Activated naive CD8-positive, alpha-beta T cell (primary cell): ENCODE results near the gene C1QTNF12.

Experiments used
- H3K27ac Mint-ChIP-seq: one replicate; pipeline ENCODE4 v1.8.0; 2021; ENCODE audit warnings: mixed read lengths
- H3K27me3 Mint-ChIP-seq: one replicate; pipeline ENCODE4 v1.8.0; 2021; ENCODE audit warnings: mixed read lengths
- H3K36me3 Mint-ChIP-seq: one replicate; pipeline ENCODE4 v1.8.0; 2021; ENCODE audit warnings: mixed read lengths
- H3K4me1 Mint-ChIP-seq: one replicate; pipeline ENCODE4 v1.8.0; 2021; ENCODE audit warnings: low read depth, mixed read lengths
- H3K4me3 Mint-ChIP-seq: one replicate; pipeline ENCODE4 v1.8.0; 2021; ENCODE audit warnings: mild to moderate bottlenecking, mixed read lengths
- H3K9me3 Mint-ChIP-seq: one replicate; pipeline ENCODE4 v1.8.0; 2021; ENCODE audit warnings: low read depth, mixed read lengths

The C1QTNF12 gene

DNA sequence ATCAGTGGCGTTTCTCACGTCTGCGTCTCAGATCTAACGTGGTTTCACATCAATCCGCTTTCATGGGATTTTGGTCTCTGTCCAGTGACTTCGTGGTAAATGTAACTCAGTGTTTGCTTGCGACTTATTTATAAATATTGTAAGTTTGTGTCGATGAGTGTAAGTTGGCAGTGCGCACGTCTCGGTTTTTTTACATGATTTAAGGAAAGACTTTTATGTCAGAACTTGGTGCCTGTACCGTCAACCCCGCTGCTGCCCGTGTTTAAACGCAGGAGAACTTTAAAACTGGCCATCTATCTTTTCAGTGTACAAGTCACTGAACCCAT is 13.0 kb downstream of the C1QTNF12 start:
- Mint-ChIP-seq H3K4me1 (peaks cover 30% of the 10 kb centered on the region), H3K36me3 (peaks cover 6% of the 10 kb centered on the region), H3K27ac (peak overlapping the region; percentile 95), H3K27me3 (no peaks in the 10 kb centered on the region), H3K9me3 (no peaks in the 10 kb centered on the region), H3K4me3 (peak overlapping the region; percentile 90)

DNA sequence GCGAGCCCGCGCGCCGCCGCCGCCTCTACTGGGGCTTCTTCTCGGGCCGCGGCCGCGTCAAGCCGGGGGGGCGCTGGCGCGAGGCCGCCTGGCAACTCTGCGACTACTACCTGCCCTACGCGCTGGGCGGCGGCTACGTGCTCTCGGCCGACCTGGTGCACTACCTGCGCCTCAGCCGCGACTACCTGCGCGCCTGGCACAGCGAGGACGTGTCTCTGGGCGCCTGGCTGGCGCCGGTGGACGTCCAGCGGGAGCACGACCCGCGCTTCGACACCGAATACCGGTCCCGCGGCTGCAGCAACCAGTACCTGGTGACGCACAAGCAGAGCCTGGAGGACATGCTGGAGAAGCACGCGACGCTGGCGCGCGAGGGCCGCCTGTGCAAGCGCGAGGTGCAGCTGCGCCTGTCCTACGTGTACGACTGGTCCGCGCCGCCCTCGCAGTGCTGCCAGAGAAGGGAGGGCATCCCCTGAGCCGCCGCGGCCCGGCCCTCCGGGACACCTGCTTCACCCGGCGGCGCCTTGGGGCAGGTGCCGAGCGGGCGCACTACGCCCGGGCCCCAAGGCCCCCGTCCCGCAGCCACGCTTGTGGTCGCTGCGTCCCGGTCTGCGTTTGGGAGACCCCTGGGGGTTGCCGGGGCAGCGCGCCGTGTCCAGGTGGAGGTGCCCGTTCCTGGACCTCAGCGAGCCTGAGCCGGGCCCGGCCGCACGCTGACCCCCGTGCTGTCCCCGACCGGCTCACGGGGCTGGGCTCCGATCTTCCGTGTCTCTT is 13.5 kb downstream of the C1QTNF12 start:
- no peaks in the 10 kb centered on the region for H3K9me3 Mint-ChIP-seq
- H3K36me3 Mint-ChIP-seq, result peaks cover 6% of the 10 kb centered on the region
- H3K27me3 Mint-ChIP-seq, result no peaks in the 10 kb centered on the region
- H3K27ac Mint-ChIP-seq, result peak overlapping the region; percentile 95
- peaks cover 30% of the 10 kb centered on the region for H3K4me1 Mint-ChIP-seq
- H3K4me3 Mint-ChIP-seq, result peak overlapping the region; percentile 90

DNA sequence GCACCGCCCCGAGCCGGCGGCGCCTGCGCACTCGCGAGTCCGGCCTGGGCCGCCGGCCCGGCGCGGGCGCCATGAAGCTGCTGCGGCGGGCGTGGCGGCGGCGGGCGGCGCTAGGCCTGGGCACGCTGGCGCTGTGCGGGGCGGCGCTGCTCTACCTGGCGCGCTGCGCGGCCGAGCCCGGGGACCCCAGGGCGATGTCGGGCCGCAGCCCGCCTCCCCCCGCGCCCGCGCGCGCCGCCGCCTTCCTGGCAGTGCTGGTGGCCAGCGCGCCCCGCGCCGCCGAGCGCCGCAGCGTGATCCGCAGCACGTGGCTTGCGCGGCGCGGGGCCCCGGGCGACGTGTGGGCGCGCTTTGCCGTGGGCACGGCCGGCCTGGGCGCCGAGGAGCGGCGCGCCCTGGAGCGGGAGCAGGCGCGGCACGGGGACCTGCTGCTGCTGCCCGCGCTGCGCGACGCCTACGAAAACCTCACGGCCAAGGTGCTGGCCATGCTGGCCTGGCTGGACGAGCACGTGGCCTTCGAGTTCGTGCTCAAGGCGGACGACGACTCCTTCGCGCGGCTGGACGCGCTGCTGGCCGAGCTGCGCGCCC is 14.2 kb downstream of the C1QTNF12 start, which contains the start of gene B3GALT6:
Gene B3GALT6, plus strand, starts transcription at position 30 of the 588 bp plus-strand sequence. Its CDS starts 42 bp downstream, at position 72.
- H3K27ac Mint-ChIP-seq, result peak within 1 kb of the TSS; percentile 89
- H3K9me3 Mint-ChIP-seq, result no peaks in the 10 kb centered on the region

DNA sequence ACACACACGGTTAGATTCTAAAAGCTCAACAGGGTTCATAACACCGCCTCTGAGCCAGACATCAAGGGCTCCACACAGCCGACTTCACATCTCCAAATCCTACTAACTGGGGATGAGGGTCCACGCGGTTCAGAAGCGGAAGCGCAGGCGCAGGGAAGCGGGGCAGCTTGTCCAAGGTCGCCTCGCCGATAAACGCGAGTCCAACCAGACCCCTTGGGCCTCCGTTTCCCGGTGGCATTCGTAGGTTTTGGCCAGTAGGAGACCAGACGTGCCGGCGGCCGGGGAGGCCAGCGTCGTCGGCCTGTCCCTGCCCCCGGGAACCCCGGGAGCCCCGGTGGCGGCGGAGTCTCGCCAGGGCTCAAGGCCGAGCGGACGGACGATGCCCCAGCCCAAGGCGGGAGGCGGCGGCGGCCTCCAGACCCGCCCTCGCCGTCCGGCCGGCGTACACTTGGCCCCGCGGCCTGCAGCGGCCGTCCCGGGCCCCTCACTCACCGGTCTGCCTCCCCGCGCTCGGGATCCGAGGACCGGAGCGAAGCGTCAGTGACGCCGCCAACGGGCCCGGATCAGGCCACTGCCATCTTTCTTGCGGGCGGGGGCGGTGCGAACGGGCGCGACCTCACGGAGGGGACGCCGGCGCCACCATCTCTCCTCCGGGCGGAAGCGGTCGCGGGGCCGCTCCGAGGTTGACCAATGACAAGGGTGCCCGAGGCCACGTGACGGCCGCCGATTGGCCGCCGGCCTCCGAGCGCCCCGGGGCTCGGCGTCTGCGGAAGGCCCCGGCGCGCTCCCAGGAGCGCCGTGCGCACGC is 14.9 kb downstream of the C1QTNF12 start, which contains the start of gene SDF4:
Gene SDF4, minus strand, starts transcription at position 602 of the 808 bp plus-strand sequence. CDS start 3,229 bp downstream, outside the sequence.
- Mint-ChIP-seq H3K27ac (peak within 1 kb of the TSS; percentile 89), H3K4me1 (peaks cover 30% of the 10 kb centered on the region), H3K27me3 (no peaks in the 10 kb centered on the region), H3K9me3 (no peaks in the 10 kb centered on the region), H3K36me3 (peaks cover 6% of the 10 kb centered on the region), H3K4me3 (peak within 1 kb of the TSS; percentile 97)

More for the DNA sequence above, 14.2 kb downstream of the C1QTNF12 start, which contains the start of gene B3GALT6:
- peak within 1 kb of the TSS; percentile 97 for H3K4me3 Mint-ChIP-seq
- H3K27me3 Mint-ChIP-seq, result no peaks in the 10 kb centered on the region
- peaks cover 6% of the 10 kb centered on the region for H3K36me3 Mint-ChIP-seq
- peaks cover 30% of the 10 kb centered on the region for H3K4me1 Mint-ChIP-seq

DNA sequence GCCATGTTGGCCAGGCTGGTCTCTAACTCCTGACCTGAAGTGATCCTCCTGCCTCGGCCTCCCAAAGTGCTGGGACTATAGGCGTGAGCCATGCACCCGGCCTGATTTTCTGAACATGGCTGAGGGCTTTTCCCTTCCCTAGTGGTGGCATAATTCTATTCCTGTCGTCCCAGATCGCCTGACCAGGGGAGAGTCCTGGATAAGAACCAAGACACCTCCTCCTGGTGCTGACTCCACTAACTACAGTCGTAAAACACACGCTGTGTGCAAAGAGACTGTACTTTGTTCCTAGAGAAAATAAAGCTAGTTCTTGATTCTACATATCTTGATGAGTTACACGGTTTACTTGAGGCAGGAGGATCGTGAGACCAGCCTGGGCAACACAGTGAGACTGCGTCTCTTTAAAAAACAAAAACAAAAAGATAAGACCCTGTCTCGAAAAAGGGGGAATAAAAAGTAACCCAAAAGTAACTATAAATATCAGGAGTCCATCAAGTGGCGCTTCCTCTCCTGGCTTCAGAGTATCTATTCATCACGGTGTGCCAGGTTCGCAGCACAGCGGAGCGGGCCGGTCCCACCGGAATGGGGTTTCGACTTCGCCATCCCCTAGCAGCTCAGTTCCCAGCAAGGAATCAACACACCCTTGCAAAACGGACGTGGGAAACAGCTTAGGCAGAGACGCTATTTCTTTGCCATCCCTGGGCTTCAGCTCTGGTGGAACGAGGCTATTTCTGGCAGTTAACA is 15.7 kb downstream of the C1QTNF12 start:
- peaks cover 32% of the 10 kb centered on the region for H3K4me1 Mint-ChIP-seq
- H3K4me3 Mint-ChIP-seq, result peak overlapping the region; percentile 97
- no peaks in the 10 kb centered on the region for H3K27me3 Mint-ChIP-seq
- H3K9me3 Mint-ChIP-seq, result no peaks in the 10 kb centered on the region
- peaks cover 6% of the 10 kb centered on the region for H3K36me3 Mint-ChIP-seq
- H3K27ac Mint-ChIP-seq, result peak overlapping the region; percentile 89

DNA sequence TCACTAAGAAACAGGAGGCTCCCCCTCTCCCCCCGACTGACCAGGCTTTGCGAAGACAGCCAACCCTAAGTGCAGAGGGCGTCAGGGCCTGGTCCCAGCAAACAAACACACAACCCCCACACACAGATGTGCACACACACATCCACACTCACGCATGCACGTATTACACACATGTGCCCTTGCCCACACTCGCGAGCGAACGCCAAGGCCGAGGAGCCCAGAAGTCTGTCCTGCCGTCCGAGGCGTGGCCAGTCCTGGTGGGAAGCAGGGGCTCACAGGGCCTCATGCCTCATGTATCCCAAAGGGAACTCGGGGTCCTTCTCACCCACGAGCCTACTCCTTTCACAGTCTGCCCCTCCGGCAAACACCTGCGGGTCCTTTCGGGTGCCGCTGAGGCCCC is 16.8 kb downstream of the C1QTNF12 start:
- peak overlapping the region; percentile 97 for H3K4me3 Mint-ChIP-seq
- no peaks in the 10 kb centered on the region for H3K27me3 Mint-ChIP-seq
- H3K4me1 Mint-ChIP-seq, result peaks cover 35% of the 10 kb centered on the region
- no peaks in the 10 kb centered on the region for H3K9me3 Mint-ChIP-seq
- peak overlapping the region; percentile 66 for H3K27ac Mint-ChIP-seq
- H3K36me3 Mint-ChIP-seq, result peaks cover 6% of the 10 kb centered on the region

DNA sequence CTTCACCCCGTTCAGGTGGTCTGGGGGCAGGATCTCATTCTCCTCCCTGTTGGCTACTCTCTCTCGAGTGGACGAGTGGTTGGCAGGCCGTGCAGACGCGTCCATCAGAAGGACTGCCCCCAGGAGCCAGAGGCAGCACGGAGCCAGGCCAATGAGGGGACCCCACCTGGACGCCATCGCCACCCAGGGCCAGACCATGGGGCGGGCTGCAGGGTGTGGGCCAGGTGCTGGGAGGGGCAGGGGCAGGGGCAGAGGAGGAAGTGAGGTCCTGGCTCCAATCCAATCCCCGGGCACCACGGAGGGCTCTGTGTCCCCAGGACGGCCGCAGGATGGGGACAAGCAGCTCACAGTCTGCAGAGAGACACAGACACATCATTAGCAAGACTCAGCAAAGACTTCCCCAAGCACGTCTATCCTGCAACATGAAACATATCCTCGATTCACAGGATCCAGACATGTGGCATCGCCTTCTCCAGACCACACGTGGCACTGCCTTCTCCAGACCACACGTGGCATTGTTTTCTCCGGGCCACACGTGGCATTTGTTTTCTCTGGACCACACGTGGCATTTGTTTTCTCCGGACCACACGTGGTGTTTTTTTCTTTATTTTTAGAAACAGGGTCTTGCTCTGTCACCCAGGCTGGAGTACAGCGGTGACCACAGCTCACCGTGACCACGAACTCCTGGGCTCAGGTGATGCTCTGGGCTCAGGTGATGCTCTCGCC is 17.8 kb downstream of the C1QTNF12 start:
- Mint-ChIP-seq H3K9me3 (no peaks in the 10 kb centered on the region), H3K27ac (no peak overlapping the region), H3K4me1 (peaks cover 27% of the 10 kb centered on the region), H3K4me3 (no peak overlapping the region), H3K36me3 (peaks cover 6% of the 10 kb centered on the region), H3K27me3 (no peaks in the 10 kb centered on the region)

DNA sequence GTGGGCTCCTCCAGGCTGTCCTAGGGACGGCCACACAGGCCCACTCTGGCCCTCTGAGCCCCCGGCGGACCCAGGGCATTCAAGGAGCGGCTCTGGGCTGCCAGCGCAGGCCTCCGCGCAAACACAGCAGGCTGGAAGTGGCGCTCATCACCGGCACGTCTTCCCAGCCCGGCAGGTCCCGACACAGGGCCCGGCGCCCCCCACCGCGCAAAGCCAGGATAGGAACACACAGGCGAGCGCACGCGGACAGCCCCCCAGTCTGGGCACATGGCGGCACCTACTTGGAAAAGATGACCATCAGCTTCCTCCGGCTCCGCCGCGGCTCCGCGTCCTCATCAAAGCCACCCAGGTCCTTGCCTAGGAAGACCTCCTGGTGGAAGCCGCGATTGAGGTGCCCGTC is 18.3 kb downstream of the C1QTNF12 start:
- H3K36me3 Mint-ChIP-seq, result peaks cover 2% of the 10 kb centered on the region
- no peaks in the 10 kb centered on the region for H3K27me3 Mint-ChIP-seq
- no peak overlapping the region for H3K27ac Mint-ChIP-seq
- H3K4me3 Mint-ChIP-seq, result no peak overlapping the region
- peaks cover 23% of the 10 kb centered on the region for H3K4me1 Mint-ChIP-seq
- no peaks in the 10 kb centered on the region for H3K9me3 Mint-ChIP-seq

DNA sequence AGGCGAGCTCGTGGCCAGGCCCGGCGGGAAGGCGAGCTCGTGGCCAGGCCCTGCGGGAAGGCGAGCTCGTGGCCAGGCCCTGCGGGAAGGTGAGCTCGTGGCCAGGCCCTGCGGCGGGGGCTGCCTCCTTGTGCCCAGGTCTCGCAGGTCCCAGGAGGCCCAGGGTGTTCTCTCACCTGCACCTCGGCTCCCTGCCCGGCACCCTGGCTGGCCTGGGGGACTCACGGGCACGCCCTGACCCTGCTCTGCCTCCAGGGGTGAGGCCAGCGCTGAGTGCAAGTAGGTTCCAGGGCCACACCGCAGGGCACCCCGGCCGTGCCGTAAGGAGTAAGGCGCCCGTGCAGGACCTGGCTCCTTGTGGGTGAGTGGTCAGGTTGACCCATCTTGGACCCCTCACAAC is 19.1 kb downstream of the C1QTNF12 start:
- H3K27me3 Mint-ChIP-seq, result no peaks in the 10 kb centered on the region
- peaks cover 6% of the 10 kb centered on the region for H3K36me3 Mint-ChIP-seq
- H3K4me1 Mint-ChIP-seq, result peaks cover 23% of the 10 kb centered on the region
- no peaks in the 10 kb centered on the region for H3K9me3 Mint-ChIP-seq
- H3K27ac Mint-ChIP-seq, result no peak overlapping the region
- H3K4me3 Mint-ChIP-seq, result no peak overlapping the region

DNA sequence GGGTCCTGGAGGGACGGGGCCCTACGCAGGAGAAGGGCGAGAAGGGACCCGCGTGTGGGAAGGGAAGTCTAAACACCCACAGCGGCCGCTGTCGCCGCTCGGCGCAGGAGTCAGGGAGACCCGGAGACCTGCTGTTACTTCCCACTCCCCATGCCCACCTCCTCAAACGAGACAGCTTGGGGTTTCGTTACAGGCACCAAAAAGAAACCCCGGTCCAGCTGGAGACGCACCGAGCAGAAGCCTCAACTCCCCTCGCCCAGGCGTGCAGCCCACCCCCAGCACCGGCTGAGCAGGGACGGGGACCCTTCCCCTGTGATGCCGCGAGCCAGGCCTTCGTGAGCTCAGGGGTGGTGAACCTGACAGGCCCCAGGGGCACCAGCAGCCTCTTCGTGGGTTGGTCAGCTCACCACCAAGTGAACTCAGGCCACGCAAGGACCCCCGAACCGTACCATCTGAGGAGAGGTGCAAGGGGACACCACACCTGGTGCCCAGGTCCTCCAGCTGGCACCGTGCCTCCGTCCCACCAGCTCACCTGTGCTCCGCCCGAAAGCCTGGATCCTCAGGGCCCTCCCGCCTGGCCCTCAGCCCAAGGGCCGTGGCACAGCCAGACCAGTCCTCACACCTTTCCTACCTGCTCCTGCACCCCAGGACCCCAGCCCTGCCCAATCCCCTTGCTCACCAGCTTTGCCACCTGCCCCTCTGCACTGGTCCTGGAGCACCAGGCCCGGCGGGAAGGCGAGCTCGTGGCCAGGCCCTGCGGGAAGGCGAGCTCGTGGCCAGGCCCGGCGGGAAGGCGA is 19.8 kb downstream of the C1QTNF12 start:
- peaks cover 6% of the 10 kb centered on the region for H3K36me3 Mint-ChIP-seq
- no peaks in the 10 kb centered on the region for H3K9me3 Mint-ChIP-seq
- H3K4me1 Mint-ChIP-seq, result peaks cover 23% of the 10 kb centered on the region
- H3K27ac Mint-ChIP-seq, result no peak overlapping the region
- no peak overlapping the region for H3K4me3 Mint-ChIP-seq
- no peaks in the 10 kb centered on the region for H3K27me3 Mint-ChIP-seq

DNA sequence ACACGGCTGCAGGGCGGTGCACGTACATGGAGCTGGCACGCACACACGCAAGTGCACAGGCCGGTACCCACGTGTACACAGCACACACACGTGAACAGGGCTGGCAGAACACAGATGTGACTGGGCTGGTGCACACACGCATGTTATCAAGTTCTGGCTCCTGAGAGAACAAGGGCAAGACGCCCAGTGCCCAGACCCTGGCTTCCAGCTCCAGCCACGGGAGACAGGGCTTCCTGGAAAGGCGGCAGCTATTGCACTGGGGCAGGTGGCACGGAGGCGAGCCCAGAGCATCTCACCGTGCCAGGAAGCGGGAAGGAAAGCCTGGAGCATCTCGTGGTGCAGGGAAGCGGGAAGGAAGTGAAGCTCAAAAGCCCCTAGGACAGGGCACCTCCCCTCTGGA is 20.6 kb downstream of the C1QTNF12 start:
- Mint-ChIP-seq H3K36me3 (peaks cover 6% of the 10 kb centered on the region), H3K9me3 (no peaks in the 10 kb centered on the region), H3K27ac (no peak overlapping the region), H3K4me1 (peaks cover 22% of the 10 kb centered on the region), H3K4me3 (no peak overlapping the region), H3K27me3 (no peaks in the 10 kb centered on the region)

DNA sequence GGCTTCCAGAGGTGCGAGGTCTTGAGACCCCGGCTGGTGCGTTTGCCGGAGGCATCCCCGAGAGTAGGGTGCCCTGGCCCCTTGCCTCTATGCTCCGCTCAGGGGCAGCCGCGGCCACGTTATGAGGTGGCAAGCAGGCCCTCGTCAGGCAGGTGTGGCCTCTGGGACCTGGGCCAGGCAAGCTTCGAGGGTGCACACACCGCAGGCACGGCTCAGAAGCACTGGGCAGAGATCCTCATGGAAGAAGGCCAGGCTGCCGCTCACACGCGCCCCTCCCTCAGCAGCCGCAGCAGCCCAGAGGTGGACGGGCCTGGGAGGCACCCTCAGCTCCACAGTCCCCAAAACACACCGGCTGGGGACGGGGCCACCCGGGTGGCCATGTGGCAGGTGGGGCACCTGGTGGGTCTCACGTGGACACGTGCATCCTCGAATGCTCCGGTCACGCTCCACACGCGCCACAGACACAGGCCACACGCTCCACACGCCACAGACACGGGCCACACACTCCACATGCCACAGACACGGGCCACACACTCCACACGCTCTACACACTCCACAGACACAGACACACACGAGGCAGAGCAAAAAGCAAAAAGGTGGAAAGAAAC is 21.2 kb downstream of the C1QTNF12 start:
- Mint-ChIP-seq H3K4me3 (no peak overlapping the region), H3K27ac (no peak overlapping the region), H3K36me3 (peaks cover 3% of the 10 kb centered on the region), H3K4me1 (peaks cover 18% of the 10 kb centered on the region), H3K9me3 (no peaks in the 10 kb centered on the region), H3K27me3 (no peaks in the 10 kb centered on the region)

DNA sequence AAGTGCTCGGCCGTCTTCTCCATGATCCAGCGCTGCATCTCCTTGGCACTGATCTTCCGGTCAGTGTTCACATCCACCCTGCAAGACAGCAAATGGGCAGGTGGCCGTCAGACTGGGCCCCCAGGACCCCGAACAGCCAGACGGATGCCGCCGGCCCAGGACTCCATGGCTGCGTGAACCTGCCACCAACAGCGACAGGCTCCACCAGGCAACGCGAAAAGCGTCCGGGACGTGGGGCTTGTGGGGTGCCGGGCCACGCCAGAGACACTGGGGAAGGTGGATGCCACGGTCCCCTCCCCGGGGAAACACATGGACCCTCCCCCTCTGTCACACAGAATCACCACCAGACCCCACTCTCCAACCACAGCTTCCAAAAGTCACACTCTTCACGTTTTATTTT is 22.6 kb downstream of the C1QTNF12 start:
- Mint-ChIP-seq H3K4me3 (no peak overlapping the region), H3K36me3 (peaks cover 3% of the 10 kb centered on the region), H3K4me1 (peaks cover 8% of the 10 kb centered on the region), H3K27ac (no peak overlapping the region), H3K9me3 (no peaks in the 10 kb centered on the region), H3K27me3 (no peaks in the 10 kb centered on the region)
